ENCODE measurements around the gene SULT2A1. TPM values are rescaled to one million over a fixed set of nuclear protein-coding genes. Genes with fewer than 3 reads are reported as not detected.

Gene SULT2A1
- total RNA-seq, 1 donor from 2014 or later, result not detected

GRCh38 chr19:47891923-47892666, 6.0 kb upstream of the SULT2A1 start:
- H3K36me3 Mint-ChIP-seq (ENCODE audit: low read depth), result peaks cover 3% of the 10 kb centered on the region
- no peak overlapping the region for H3K27ac Mint-ChIP-seq (ENCODE audit: unreplicated experiment)
- no peak overlapping the region for H3K4me3 Mint-ChIP-seq
- H3K4me1 Mint-ChIP-seq, result no peaks in the 10 kb centered on the region
- no peak for DNase-seq (ENCODE audit: low read depth, low spot score)
- no peaks in the 10 kb centered on the region for H3K27me3 Mint-ChIP-seq (ENCODE audit: low read depth)
- no peak for TF ChIP-seq CTCF (conservative IDR thresholded peaks at IDR 0.05)
- peaks cover 6% of the 10 kb centered on the region for H3K9me3 Mint-ChIP-seq

GRCh38 chr19:47891622-47891922, 5.5 kb upstream of the SULT2A1 start:
- no peaks in the 10 kb centered on the region for H3K4me1 Mint-ChIP-seq
- peaks cover 6% of the 10 kb centered on the region for H3K9me3 Mint-ChIP-seq
- H3K4me3 Mint-ChIP-seq, result no peak overlapping the region
- H3K36me3 Mint-ChIP-seq (ENCODE audit: low read depth), result peaks cover 3% of the 10 kb centered on the region
- no peak overlapping the region for H3K27ac Mint-ChIP-seq (ENCODE audit: unreplicated experiment)
- no peak for DNase-seq (ENCODE audit: low read depth, low spot score)
- peaks cover 5% of the 10 kb centered on the region for H3K27me3 Mint-ChIP-seq (ENCODE audit: low read depth)
- TF ChIP-seq CTCF (conservative IDR thresholded peaks at IDR 0.05), result no peak

GRCh38 chr19:47890865-47891621, 4.9 kb upstream of the SULT2A1 start:
- Mint-ChIP-seq H3K36me3 (ENCODE audit: low read depth) (peaks cover 3% of the 10 kb centered on the region), H3K4me1 (no peaks in the 10 kb centered on the region), H3K27ac (ENCODE audit: unreplicated experiment) (no peak overlapping the region), H3K27me3 (ENCODE audit: low read depth) (peaks cover 8% of the 10 kb centered on the region), H3K9me3 (peaks cover 4% of the 10 kb centered on the region), H3K4me3 (no peak overlapping the region)
- TF ChIP-seq CTCF (conservative IDR thresholded peaks at IDR 0.05), result no peak
- no peak for DNase-seq (ENCODE audit: low read depth, low spot score)

GRCh38 chr19:47885067-47885463, 1.1 kb downstream of the SULT2A1 start:
- no peak for DNase-seq (ENCODE audit: low read depth, low spot score)
- no peaks in the 10 kb centered on the region for H3K9me3 Mint-ChIP-seq
- no peak overlapping the region for H3K27ac Mint-ChIP-seq (ENCODE audit: unreplicated experiment)
- no peak overlapping the region for H3K4me3 Mint-ChIP-seq
- peaks cover 19% of the 10 kb centered on the region for H3K27me3 Mint-ChIP-seq (ENCODE audit: low read depth)
- H3K36me3 Mint-ChIP-seq (ENCODE audit: low read depth), result no peaks in the 10 kb centered on the region
- H3K4me1 Mint-ChIP-seq, result no peaks in the 10 kb centered on the region
- no peak for TF ChIP-seq CTCF (conservative IDR thresholded peaks at IDR 0.05)

- no peak overlapping the region for H3K4me3 Mint-ChIP-seq
- peaks cover 19% of the 10 kb centered on the region for H3K27me3 Mint-ChIP-seq (ENCODE audit: low read depth)
- no peaks in the 10 kb centered on the region for H3K36me3 Mint-ChIP-seq (ENCODE audit: low read depth)
- H3K27ac Mint-ChIP-seq (ENCODE audit: unreplicated experiment), result no peak overlapping the region
- DNase-seq (ENCODE audit: low read depth, low spot score), result no peak
- no peak for TF ChIP-seq CTCF (conservative IDR thresholded peaks at IDR 0.05)
- peaks cover 2% of the 10 kb centered on the region for H3K9me3 Mint-ChIP-seq
- H3K4me1 Mint-ChIP-seq, result no peaks in the 10 kb centered on the region
Observed at GRCh38 chr19:47882890-47883289, 3.2 kb downstream of the SULT2A1 start.
